ENCODE measurements around the gene ENO4. TPM values are rescaled to one million over a fixed set of nuclear protein-coding genes. Genes with fewer than 3 reads are reported as not detected.

Gene ENO4
- total and polyA plus RNA-seq, 7 donors: not detected

DNA sequence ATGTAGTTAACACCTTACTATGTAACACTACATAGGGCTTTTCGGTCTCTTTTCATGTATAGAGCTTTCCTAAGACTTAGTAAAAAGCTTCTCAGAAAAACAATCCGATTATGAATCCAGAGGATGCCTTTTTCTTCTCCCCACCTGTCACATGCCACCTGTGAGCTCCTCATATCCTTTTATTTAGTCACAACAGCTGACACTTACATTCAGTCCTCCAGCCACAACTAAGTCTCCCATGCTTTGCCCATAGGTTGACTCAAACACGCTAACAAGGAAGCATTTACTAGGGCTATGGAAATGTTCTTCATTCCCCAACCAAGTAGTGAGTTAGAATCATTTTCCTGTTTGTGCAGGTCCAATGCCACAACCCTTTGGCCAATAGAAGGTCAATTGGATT lies 7.9 kb downstream of the ENO4 start:
- Histone ChIP-seq H3K4me1 (no peaks in the 10 kb centered on the region), H3K9me3 (peaks cover 6% of the 10 kb centered on the region), H3K4me3 (no peak overlapping the region), H3K27ac (no peak overlapping the region), H3K27me3 (ENCODE audit: insufficient read depth in 3 of 3, low read length in 2 of 3) (peaks cover 0 to 5% (median 0%) of the 10 kb centered on the region in 3 donors), H3K36me3 (ENCODE audit: insufficient read depth in 1 of 2, low read depth in 1 of 2) (no peaks in the 10 kb centered on the region)
- no peak for DNase-seq
- intact Hi-C loops (cut with DNase I): no loop called here
- ATAC-seq: no peak
- WGBS, 3 donors: 90 to 92% (median 91%) methylated on average over 3 of the region's 3 CpGs
- TF ChIP-seq, protein P1, sequence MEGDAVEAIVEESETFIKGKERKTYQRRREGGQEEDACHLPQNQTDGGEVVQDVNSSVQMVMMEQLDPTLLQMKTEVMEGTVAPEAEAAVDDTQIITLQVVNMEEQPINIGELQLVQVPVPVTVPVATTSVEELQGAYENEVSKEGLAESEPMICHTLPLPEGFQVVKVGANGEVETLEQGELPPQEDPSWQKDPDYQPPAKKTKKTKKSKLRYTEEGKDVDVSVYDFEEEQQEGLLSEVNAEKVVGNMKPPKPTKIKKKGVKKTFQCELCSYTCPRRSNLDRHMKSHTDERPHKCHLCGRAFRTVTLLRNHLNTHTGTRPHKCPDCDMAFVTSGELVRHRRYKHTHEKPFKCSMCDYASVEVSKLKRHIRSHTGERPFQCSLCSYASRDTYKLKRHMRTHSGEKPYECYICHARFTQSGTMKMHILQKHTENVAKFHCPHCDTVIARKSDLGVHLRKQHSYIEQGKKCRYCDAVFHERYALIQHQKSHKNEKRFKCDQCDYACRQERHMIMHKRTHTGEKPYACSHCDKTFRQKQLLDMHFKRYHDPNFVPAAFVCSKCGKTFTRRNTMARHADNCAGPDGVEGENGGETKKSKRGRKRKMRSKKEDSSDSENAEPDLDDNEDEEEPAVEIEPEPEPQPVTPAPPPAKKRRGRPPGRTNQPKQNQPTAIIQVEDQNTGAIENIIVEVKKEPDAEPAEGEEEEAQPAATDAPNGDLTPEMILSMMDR (IDR thresholded peaks at IDR 0.05): no peak

DNA sequence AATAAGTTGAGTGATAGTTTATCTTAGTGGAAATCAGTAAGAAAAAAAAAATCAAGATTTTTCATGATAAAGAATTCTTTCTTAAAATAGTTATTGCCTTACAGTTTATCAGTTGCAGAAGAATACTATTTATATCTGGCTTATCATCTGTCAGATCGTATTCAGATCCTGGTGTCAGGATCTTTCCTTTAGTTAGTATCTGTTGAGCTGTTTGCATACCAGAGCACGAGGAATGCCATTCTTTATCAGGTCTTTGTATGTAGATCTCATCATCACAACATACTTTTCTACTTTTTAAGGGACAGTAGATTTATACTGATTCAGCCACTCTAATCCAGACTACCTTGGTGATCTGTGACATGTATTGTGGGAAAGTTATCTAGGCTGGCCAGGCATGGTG lies 12.5 kb downstream of the ENO4 start:
- no peak for ATAC-seq
- WGBS, 3 donors: 60 to 83% (median 79%) methylated on average over 2 of the region's 2 CpGs

DNA sequence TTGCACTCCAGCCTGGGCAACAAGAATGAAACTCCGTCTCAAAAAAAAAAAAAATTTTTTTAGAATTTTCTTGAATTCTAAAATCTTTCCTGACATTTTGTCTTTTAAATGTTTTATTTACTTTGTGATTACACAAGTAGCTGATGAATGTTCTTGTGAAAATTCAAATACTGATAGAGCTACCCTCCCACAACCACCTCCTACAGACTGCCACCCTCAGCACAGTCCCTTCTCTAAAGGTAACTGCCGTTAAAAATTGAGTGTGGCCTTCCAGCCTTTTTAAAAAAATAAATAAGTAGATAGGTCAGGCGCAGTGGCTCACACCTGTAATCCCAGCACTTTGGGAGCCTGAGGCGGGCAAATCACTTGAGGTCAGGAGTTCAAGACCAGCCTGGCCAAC lies 15.1 kb downstream of the ENO4 start:
- Histone ChIP-seq H3K4me3 (no peak overlapping the region), H3K27me3 (ENCODE audit: insufficient read depth in 3 of 3, low read length in 2 of 3) (peaks cover 0 to 2% (median 0%) of the 10 kb centered on the region in 3 donors), H3K4me1 (no peaks in the 10 kb centered on the region), H3K36me3 (ENCODE audit: insufficient read depth in 1 of 2, low read depth in 1 of 2) (no peaks in the 10 kb centered on the region), H3K9me3 (no peaks in the 10 kb centered on the region), H3K27ac (no peak overlapping the region)
- intact Hi-C loops (cut with DNase I): no loop called here
- DNase-seq: no peak
- no peak for ATAC-seq
- TF ChIP-seq, protein P1 (IDR thresholded peaks at IDR 0.05): no peak
- WGBS, 3 donors: 87 to 96% (median 92%) methylated on average over 4 of the region's 4 CpGs

More for the DNA sequence above, 12.5 kb downstream of the ENO4 start:
- intact Hi-C loops (cut with DNase I): no loop called here
- no peaks in the 10 kb centered on the region for H3K4me1 ChIP-seq
- H3K27me3 ChIP-seq (ENCODE audit: insufficient read depth in 3 of 3, low read length in 2 of 3): peaks cover 0 to 2% (median 0%) of the 10 kb centered on the region in 3 donors
- TF ChIP-seq, protein P1 (IDR thresholded peaks at IDR 0.05): no peak
- H3K4me3 ChIP-seq: no peak overlapping the region
- DNase-seq: no peak
- peaks cover 6% of the 10 kb centered on the region for H3K9me3 ChIP-seq
- no peak overlapping the region for H3K27ac ChIP-seq
- H3K36me3 ChIP-seq (ENCODE audit: insufficient read depth in 1 of 2, low read depth in 1 of 2): no peaks in the 10 kb centered on the region

DNA sequence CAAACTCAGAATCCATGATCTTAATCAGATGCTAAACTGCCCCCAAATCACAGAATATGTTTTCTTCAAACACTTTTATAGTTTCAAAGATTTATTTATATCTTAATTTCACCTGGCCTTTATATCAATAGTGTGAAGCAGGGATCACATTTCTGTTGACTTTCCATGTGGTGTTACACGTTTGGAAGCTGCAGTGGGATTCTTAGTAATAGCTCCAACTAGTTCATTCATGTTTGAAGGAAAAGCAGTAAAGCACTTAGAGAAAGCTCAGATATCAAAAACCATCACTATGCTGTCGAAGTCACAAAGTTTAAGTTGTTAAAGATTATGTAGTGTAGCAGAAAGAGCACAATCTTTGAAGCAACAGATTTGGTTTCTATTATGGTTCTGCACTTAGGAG lies 16.8 kb downstream of the ENO4 start:
- H3K4me3 ChIP-seq: no peak overlapping the region
- no peak overlapping the region for H3K27ac ChIP-seq
- TF ChIP-seq, protein P1 (IDR thresholded peaks at IDR 0.05): no peak
- H3K9me3 ChIP-seq: no peaks in the 10 kb centered on the region
- H3K27me3 ChIP-seq (ENCODE audit: insufficient read depth in 3 of 3, low read length in 2 of 3): peaks cover 0 to 2% (median 0%) of the 10 kb centered on the region in 3 donors
- DNase-seq (no peak), ATAC-seq (no peak)
- H3K36me3 ChIP-seq (ENCODE audit: insufficient read depth in 1 of 2, low read depth in 1 of 2): no peaks in the 10 kb centered on the region
- intact Hi-C loops (cut with DNase I): no loop called here
- no peaks in the 10 kb centered on the region for H3K4me1 ChIP-seq
- WGBS, 3 donors: 51 to 59% (median 57%) methylated on average over 2 of the region's 2 CpGs

DNA sequence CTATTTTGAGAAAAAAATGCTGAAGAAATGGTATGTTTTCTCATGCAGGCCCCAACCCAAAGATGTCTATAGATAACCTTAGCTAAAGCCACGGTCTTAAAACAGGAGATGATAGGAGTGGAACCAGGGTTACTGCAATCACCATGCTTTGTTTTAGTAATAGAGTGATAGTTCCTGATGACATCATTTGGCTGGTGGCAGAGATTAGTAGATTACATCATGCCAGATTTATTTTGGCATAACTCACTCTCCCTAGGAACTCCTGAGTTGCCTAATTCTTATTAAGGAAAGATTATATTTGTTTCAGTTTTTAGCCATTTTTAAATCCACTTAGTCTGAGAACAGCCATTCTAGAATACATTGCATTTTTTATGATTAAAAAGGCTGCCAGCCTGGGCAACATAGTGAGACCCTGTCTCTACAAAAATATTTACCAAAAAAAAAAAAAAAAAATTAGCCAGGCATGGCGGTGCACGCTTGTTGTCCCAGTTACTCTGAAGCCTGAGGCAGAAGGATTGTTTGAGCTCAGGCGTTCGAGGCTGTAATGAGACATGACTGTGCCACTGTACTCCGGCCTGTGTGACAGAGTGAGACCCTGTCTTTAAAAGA lies 17.8 kb downstream of the ENO4 start:
- Histone ChIP-seq H3K4me3 (no peak overlapping the region), H3K4me1 (no peaks in the 10 kb centered on the region), H3K9me3 (no peaks in the 10 kb centered on the region), H3K27me3 (ENCODE audit: insufficient read depth in 3 of 3, low read length in 2 of 3) (peaks cover 0 to 2% (median 0%) of the 10 kb centered on the region in 3 donors), H3K36me3 (ENCODE audit: insufficient read depth in 1 of 2, low read depth in 1 of 2) (no peaks in the 10 kb centered on the region), H3K27ac (no peak overlapping the region)
- no peak for DNase-seq
- ATAC-seq: no peak
- intact Hi-C loops (cut with DNase I): no loop called here
- TF ChIP-seq, protein P1 (IDR thresholded peaks at IDR 0.05): no peak
- WGBS, 3 donors: 54 to 69% (median 58%) methylated on average over 6 of the region's 6 CpGs

All from psoas muscle (tissue), 8 donors.